IPS-18c (cell line): ENCODE results near the gene WFIKKN1.
A peak's percentile ranks its signal among the peaks of the same experiment; 100 is the strongest.

Experiments used
- H3K4me3 ChIP-seq: 2 replicates; pipeline ENCODE4 v1.7.0; 2013; ENCODE audit warnings: low read depth, mild to moderate bottlenecking, low read length, moderate library complexity; ENCODE audit not compliant: insufficient read depth
- H3K9me3 ChIP-seq: one replicate; pipeline ENCODE4 v1.6.1; 2013; ENCODE audit warnings: mild to moderate bottlenecking, low read length, moderate library complexity; ENCODE audit not compliant: control insufficient read depth, insufficient read depth

WFIKKN1 gene

DNA sequence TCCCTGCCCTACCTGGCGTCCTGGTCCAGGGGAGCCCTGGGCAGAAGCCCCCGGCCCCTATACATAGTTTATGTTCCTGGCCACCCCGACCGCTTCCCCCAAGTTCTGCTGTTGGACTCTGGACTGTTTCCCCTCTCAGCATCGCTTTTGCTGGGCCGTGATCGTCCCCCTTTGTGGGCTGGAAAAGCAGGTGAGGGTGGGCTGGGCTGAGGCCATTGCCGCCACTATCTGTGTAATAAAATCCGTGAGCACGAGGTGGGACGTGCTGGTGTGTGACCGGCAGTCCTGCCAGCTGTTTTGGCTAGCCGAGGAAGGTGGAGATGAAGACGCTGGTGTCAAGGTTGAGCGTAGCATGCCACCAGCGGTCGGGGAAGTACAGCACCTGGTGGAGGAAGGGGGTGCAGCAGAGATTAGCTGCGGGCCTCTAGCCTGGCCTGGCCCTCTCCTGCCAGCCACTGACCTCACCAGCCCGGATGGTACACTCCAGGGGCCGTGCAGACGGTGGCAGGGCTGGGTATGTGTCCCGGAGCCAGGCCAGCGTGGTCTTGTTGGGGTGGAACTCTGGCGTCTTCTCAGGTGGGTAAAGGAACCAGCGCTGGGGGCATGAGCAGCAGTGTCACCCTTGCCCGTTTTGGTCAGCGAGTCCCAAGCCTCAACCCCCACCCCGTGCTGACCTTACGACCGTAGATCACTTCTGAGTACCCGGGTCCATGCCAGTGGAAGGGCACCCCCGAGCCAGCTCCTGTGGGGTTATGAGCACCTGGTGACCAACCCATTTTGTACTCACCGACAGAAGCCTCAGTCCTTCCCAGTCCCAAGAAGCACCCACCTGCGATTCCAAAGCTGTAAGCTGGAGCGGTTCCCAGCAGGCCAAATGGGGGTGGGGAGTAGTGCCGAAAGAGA is 52.0 kb downstream of the WFIKKN1 start:
- Histone ChIP-seq H3K9me3 (no peaks in the 10 kb centered on the region), H3K4me3 (peak overlapping the region; percentile 71)

GRCh38 chr16:683396-684070 is 52.7 kb downstream of the WFIKKN1 start:
- H3K9me3 ChIP-seq: no peaks in the 10 kb centered on the region
- peak overlapping the region; percentile 71 for H3K4me3 ChIP-seq
